ENCODE measurements around the gene MSI2.

Gene MSI2

GRCh38 chr17:57373756-57374155, 117.4 kb downstream of the MSI2 start:
- DNase-seq: no peak

- no peak for DNase-seq
Observed at GRCh38 chr17:57375040-57375769, 118.9 kb downstream of the MSI2 start.

- DNase-seq: no peak
Observed at GRCh38 chr17:57375770-57376225, 119.5 kb downstream of the MSI2 start.

- no peak for DNase-seq
Observed at GRCh38 chr17:57377094-57377493, 120.8 kb downstream of the MSI2 start.

GRCh38 chr17:57379237-57379894, 123.0 kb downstream of the MSI2 start:
- DNase-seq: peak; percentile 11

- DNase-seq: no peak
Observed at GRCh38 chr17:57379895-57380434, 123.6 kb downstream of the MSI2 start.

- DNase-seq: no peak
Observed at GRCh38 chr17:57381498-57381897, 125.2 kb downstream of the MSI2 start.

- DNase-seq: no peak
Observed at GRCh38 chr17:57384219-57384618, 127.9 kb downstream of the MSI2 start.

GRCh38 chr17:57385975-57386374, 129.7 kb downstream of the MSI2 start:
- no peak for DNase-seq

GRCh38 chr17:57387575-57387974, 131.3 kb downstream of the MSI2 start:
- no peak for DNase-seq

- DNase-seq: no peak
Observed at GRCh38 chr17:57388131-57388725, 131.9 kb downstream of the MSI2 start.

- DNase-seq: no peak
Observed at GRCh38 chr17:57389473-57389872, 133.2 kb downstream of the MSI2 start.

- no peak for DNase-seq
Observed at GRCh38 chr17:57391076-57391825, 134.9 kb downstream of the MSI2 start.

- no peak for DNase-seq
Observed at GRCh38 chr17:57391857-57392471, 135.6 kb downstream of the MSI2 start.

GRCh38 chr17:57393368-57393767, 137.0 kb downstream of the MSI2 start:
- no peak for DNase-seq

GRCh38 chr17:57394375-57394774, 138.1 kb downstream of the MSI2 start:
- DNase-seq: no peak

GRCh38 chr17:57395721-57396321, 139.5 kb downstream of the MSI2 start:
- no peak for DNase-seq

- no peak for DNase-seq
Observed at GRCh38 chr17:57396511-57396921, 140.2 kb downstream of the MSI2 start.

GRCh38 chr17:57397402-57397801, 141.1 kb downstream of the MSI2 start:
- DNase-seq: no peak

GRCh38 chr17:57399690-57400089, 143.4 kb downstream of the MSI2 start:
- DNase-seq: no peak

GRCh38 chr17:57400648-57401047, 144.3 kb downstream of the MSI2 start:
- DNase-seq: no peak

Data from stimulated activated CD4-positive, alpha-beta T cell treated with anti-CD3 and anti-CD28 coated beads, Interleukin-4, amount 100 ng/mL, for 1 hour (primary cell).